Measurements from ENCODE around the gene ZNF814.
"Not testable (repeated sequence)": the region's sequence is repeated elsewhere in the genome, so short reads cannot be mapped to it uniquely, and the experiment has no call there.

The ZNF814 gene

DNA sequence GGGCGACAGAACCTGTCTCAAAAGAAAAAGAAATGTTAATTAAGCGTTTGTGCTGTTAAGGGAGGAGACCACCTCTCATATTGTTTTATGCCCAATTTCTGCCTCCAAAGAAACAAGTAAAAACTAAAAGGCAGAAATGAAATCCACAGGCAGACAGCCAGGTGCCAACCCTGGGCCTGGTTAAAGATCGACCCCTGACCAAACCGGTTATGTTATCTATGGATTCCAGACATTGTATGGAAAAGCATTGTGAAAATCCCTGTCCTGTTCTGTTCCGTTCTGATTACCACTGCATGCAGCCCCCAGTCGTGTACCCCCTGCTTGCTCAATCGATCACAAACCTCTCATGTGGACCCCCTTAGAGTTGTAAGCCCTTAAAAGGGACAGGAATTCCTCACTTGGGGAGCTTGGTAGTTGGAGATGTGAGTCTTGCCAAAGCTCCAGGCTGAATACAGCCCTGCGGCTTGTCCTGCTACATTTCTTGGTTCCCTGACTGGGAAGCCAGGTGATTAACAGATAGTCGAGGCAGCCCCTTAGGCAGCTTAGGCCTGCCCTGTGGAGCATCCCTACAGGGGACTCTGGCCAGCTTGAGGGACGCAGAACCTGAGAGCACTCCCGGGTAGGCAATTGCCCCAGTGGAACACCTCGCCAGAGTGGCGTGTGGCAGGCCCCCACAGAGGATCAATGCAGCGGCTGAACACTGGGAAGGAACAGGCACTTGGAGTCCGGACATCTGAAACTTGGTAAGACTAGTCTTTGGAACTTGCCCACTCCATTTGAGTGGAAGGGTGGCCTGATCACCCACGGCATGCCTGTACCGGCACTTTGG, 73.4 kb downstream of the ZNF814 start:
- no peak for DNase-seq

DNA sequence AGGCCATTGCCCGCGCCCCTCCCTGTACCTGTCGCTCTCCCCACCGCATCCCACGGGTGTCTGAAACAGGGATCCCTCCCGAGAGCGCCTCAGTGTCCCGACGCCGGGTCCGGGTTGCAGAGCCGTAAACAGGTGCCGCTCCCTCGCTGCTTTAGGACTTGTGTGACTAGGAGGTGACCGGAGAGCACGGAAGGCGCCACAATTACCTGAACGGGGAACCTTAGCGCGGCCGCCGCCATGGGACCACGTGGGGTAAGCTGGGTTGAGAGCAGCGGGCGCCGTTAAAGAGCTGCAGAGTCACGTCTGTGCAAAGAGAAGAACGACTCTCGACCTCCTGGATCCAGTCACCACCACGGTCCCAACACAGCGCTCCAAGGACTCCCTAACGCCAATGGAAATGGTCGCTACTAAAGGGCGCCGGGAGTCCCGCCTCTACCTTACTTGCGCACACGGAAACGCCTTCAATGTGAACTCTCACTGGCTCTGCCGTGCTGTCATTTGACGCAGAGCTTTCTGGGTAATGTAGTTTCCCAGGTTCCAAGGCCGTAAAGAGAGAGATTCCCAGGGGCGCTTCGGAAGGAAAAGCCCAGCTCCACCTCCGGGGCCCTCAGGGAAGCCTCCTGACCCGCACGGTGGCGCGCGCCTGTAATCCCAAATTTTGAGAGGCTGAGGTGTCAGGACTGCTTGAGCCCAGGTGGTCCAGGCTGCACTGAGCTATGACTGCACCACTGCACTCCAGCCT, 74.2 kb downstream of the ZNF814 start, which contains the start of gene ZNF552:
Gene ZNF552 (minus strand): TSS at position 409 of the 742 bp plus-strand sequence. CDS start 170 bp downstream, at position 239.
- DNase-seq = peak; percentile 73

DNA sequence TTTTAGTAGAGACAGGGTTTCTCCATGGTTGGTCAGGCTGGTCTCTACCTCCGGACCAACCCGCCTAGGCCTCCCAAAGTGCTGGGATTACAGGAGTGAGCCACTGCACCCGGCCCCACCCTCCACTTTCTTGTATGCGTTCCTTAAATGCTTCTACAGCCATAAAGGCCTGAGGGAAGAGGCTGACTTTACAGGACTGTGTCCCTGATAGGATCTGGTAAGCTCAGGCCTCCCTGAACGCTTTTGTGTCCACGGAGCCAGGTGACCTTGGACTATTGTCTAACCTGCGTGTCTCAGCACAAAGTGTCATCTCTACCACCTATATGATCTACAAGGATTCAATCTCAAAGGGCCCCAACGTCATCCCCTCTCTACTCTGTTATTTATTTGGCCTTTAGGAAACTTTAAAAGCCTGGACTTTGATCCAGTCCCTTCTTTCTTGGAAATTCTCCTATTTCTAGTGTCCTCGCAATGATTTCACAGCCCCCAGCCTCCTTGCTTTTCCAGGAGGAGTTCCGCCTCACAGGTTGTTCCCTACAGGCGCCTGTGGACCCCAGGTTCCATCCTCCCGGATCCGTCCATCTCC, 74.8 kb downstream of the ZNF814 start:
- no peak for DNase-seq

DNA sequence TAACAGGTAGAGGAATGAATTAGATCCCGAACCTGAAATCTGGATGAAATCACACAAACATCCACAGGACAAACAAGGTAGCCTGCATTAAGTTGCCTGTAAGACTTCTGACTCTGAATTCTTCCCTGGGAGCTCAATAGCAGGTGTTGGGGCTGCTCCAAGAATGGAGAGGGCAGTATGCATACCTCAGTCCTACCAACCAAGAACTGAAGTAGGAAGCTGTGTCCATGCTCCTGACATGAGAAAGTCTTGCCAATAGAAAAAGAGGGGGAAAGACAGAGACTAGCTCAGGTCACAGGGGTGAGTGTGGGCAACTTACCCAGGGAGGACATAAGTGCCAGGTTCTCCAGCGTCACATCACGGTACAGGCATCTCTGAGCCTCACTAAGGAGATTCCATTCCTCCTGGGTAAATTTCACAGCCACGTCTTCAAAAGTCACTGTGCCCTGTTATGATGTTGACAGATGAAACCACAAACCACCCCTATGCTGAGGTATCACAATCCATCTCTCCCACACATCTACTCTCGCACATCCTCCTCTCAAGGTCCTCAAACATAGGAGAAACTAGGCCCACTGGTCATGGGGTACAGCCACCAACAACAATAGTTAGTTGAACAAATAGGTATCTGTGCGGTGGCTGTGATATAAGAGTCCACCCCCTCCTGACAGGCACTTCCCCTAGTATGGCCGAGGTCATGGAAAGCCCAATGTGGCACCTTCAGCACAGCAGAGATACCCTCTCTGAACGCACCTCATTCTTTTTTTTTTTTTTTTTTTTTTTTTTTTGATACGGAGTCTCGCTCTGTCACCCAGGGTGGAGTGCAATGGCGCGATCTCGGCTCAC, 75.6 kb downstream of the ZNF814 start:
- DNase-seq = not testable (repeated sequence)

DNA sequence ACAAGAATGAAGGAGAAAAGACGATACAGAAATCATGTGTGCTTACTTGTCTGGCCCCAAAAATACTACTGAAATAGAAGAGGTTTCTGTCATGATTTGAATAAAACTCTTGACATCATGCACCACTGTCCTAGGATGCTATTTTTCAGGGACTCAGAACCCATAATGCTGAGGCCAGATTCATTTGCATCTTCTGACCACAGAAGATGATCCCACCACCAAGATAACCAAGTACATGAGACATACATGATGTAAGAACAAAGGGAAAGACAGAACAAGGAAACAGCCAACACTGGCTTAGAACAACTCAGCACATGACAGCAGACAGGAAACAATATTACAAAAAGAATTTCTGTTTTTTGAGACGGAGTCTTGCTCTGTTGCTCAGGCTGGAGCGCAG, 76.6 kb downstream of the ZNF814 start:
- no peak for DNase-seq

DNA sequence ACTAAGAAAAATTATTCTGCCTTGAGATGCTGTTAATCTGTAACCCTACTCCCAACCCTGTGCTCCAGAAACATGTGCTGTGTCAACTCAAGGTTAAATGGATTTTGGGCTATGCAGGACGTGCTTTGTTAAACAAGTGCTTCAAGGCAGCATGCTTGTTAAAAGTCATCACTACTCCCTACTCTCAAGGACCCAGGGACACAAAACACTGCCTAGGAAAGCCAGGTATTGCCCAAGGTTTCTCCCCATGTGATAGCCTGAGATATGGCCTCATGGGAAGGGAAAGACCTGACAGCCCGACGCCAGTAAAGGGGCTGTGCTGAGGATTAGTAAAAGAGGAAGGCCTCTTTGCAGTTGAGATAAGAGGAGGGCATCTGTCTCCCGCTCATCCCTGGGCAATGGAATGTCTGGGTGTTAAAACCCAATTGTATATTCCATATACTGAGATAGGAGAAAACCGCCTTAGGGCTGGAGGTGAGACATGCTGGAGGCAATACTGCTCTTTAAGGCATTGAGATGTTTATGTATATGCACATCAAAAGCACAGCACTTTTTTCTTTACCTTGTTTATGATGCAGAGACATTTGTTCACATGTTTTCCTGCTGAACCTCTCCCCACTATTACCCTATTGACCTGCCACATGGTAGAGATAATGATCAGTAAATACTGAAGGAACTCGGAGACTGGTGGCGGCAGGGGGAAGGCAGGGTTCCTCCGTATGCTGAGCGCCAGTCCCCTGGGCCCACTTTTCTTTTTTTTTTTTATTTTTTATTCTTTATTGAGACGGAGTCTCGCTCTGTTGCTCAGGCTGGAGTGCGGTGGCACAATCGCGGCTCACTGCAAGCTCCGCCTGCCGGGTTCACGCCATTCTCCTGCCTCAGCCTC, 78.2 kb downstream of the ZNF814 start:
- not testable (repeated sequence) for DNase-seq

DNA sequence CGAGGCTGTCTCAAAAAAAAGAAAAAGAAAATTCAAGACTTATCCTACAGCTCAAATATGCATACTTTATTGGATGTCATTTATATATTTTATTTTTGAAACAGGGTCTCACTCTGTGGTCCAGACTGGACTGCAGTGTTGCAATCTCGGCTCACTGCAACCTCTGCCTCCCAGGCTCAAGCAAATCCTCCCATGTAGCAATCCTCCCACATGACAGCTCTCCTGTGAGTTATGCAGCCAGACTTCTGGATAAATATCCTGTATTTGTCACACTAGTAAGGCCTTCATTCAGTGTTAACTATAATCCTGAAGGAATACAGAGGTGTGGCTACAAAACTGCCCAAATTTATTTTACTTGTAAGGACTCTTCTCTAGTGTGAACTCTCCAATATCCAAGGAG, 81.3 kb downstream of the ZNF814 start:
- no peak for DNase-seq

DNA sequence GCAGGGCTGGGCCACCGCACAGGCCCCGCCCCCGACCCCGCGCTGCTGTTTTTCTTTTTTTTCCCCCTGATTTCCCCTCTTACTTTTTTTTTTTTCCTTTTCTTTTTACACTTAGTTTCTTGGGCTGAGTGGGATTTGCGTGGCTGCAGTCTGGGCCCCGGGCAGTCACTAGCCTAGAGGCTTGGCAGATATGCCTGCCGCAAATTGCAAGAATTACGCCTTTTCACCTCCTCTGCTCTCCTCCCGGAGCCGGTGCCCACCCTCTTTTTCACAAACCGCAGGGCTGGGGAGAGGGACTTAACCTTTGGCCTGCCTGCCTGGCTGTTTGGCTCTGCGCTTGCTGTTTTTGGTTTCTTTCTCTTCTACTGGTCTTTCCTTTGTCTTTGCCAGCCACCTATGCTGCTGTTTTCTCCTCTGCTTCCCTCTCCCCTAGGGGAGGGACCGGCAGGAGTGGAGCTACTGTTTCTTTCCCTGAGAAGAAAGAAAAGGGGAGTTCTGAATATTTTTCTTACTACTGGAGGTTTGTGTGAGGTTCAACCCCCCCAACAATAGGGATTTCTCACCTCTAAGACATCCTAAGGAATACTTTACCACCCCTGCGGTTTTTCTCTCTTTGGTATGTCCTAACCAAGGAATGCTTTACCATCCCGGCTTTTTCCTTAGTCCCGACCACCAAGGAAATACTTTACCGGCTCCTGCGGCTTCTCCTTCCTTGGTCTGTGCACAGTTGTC, 85.1 kb downstream of the ZNF814 start:
- no peak for DNase-seq

DNA sequence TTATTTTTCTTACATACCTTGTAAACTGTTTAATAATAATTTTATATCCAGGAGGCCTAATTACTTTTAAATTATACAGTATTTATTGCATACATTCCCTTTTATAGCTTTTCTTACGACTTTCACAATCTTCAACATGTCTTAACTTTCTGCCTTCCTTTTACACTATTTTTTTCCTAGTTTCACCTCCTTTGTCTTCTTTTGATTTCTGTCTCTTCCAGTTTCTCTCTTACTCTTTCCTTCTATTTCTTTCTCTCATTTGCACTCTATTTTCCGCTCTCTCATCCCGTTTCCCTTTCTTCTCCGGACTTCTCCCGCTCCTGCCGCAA, 85.6 kb downstream of the ZNF814 start:
- DNase-seq = no peak

DNA sequence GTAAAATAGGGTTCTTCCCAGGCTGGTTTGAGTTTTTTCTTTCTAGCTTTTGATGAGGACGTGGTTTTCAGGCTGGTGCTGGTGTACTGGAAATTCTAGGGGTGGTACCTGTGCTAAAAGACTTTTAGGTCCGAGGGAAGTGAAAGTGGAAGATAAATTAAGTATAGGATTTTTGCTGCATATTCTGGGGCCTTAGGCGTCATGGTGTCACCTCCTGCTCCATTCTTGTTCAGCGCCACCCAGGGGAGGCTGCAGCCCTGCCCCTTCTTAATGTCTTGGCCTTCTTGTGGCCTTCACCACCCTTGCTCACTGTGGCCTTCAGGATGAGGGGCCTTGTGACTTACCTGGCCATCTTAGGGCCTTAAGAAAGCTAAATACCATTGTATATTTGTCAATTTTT, 86.6 kb downstream of the ZNF814 start:
- DNase-seq = no peak

DNA sequence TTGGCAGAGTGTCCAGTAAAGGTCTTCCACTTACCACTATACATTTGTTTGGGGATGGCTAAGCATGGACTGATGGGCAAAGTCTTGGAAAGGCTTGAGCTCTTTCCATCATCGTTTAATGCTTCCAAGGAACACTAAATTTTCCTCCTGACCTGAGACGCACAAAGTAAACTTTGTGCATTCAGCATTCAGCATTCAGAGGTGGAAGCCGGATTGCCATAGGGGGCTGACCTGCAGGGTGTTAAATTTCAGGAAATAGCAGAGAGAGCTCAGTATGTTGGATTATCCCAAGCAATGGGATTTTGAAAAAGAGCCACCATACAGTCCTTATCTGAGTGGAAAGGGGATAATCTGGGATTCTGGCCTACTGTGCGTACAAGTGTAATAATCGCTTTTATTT, 88.1 kb downstream of the ZNF814 start:
- DNase-seq = no peak
